OCI-LY1 (cell line): ENCODE results near the gene SEMA3G.
A peak's percentile ranks its signal among the peaks of the same experiment; 100 is the strongest.

ENCODE experiments used
- H2AFZ ChIP-seq: fragments of 200-600 bp; sonication (generic), shearing (Covaris generic); 2 replicates; pipeline ENCODE4 v1.6.0; 2014; ENCODE audit warnings: antibody characterized with exemption, mild to moderate bottlenecking, low read length
- H3F3A ChIP-seq: fragments of 200-600 bp; sonication (generic), shearing (Covaris generic); 2 replicates; pipeline ENCODE4 v1.6.0; 2014; ENCODE audit warnings: mild to moderate bottlenecking, antibody characterized with exemption, low read length, moderate library complexity; ENCODE audit not compliant: insufficient read depth
- H3K27ac ChIP-seq: fragments of 200-600 bp; sonication (generic); 2 replicates; pipeline ENCODE4 v1.5.1; 2014; ENCODE audit warnings: low read length, mixed run types, mild to moderate bottlenecking, low read depth; ENCODE audit not compliant: poor library complexity, severe bottlenecking
- H3K27me3 ChIP-seq: fragments of 200-600 bp; sonication (generic); 2 replicates; pipeline ENCODE4 v1.6.0; 2014; ENCODE audit warnings: antibody characterized with exemption, mild to moderate bottlenecking, low read length, moderate library complexity; ENCODE audit not compliant: insufficient read depth
- H3K36me3 ChIP-seq: fragments of 200-600 bp; sonication (generic); 2 replicates; pipeline ENCODE4 v1.6.1; 2014; ENCODE audit warnings: mild to moderate bottlenecking, antibody characterized with exemption, low read length, moderate library complexity, mixed read lengths; ENCODE audit not compliant: insufficient read depth
- H3K4me1 ChIP-seq: fragments of 200-600 bp; sonication (generic); 2 replicates; pipeline ENCODE4 v1.5.1; 2014; ENCODE audit warnings: mild to moderate bottlenecking, low read length, moderate library complexity; ENCODE audit not compliant: insufficient read depth, severe bottlenecking
- H3K4me2 ChIP-seq: fragments of 200-600 bp; sonication (generic), shearing (Covaris generic); 2 replicates; pipeline ENCODE4 v1.6.1; 2014; ENCODE audit warnings: low read length
- H3K4me3 ChIP-seq: fragments of 200-600 bp; sonication (generic); 2 replicates; pipeline ENCODE4 v1.5.1; 2014; ENCODE audit warnings: low read length, low read depth, mild to moderate bottlenecking, mixed read lengths; ENCODE audit not compliant: poor library complexity, severe bottlenecking
- H3K79me2 ChIP-seq: fragments of 200-600 bp; shearing (Covaris generic); 2 replicates; pipeline ENCODE4 v1.6.1; 2016; ENCODE audit warnings: mixed run types, low read length, mixed read lengths; ENCODE audit not compliant: insufficient read depth
- H3K9ac ChIP-seq: fragments of 200-600 bp; sonication (generic), shearing (Covaris generic); 2 replicates; pipeline ENCODE4 v1.6.1; 2014; ENCODE audit warnings: mild to moderate bottlenecking, low read length, mixed read lengths
- H3K9me2 ChIP-seq: fragments of 200-600 bp; sonication (generic), shearing (Covaris generic); 2 replicates; pipeline ENCODE4 v1.6.1; 2014; ENCODE audit warnings: low read depth, mild to moderate bottlenecking, low read length, mixed read lengths
- H3K9me3 ChIP-seq: fragments of 200-600 bp; shearing (Covaris generic); 2 replicates; pipeline ENCODE4 v1.6.1; 2014; ENCODE audit warnings: low read length, mixed read lengths
- H4K20me1 ChIP-seq: fragments of 200-600 bp; sonication (generic), shearing (Covaris generic); 2 replicates; pipeline ENCODE4 v1.6.0; 2016; ENCODE audit warnings: mild to moderate bottlenecking, low read length; ENCODE audit not compliant: insufficient read depth
- EZH2 ChIP-seq: fragments of 200-600 bp; sonication (generic), shearing (Covaris generic); IDR thresholded peaks from 2 replicates; pipeline ENCODE4 v1.8.0; 2017; ENCODE audit warnings: borderline replicate concordance, mixed run types, mild to moderate bottlenecking, antibody characterized with exemption, low read length, moderate library complexity, mixed read lengths
- TF ChIP-seq, protein P1 (sequence below): fragments of 200-600 bp; sonication (generic), shearing (Covaris generic); IDR thresholded peaks from 2 replicates; pipeline ENCODE4 v1.5.1; 2017; ENCODE audit warnings: mild to moderate bottlenecking, antibody characterized with exemption, low read length, moderate library complexity, mixed read lengths

Gene SEMA3G

DNA sequence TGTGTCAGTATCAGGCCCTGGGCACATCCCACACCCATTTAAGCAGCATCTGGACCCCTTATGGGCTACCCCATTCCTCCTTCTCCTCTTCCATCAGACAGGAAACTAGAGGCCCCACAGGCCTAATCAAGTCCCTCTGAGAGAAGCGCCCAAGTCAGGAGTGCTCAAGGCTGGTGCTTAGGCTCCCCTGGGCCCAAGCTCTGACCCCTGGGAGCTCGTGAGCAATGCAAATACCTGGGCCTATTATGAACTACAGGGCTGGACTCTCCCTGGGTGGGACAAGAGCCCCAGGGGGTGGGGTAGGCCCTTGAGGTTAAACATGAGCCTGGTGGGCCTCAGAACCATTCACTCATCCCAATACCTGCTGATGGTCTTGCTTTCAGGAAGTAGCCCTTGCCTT, 57.4 kb downstream of the SEMA3G start:
- H3K36me3 ChIP-seq, result no peaks in the 10 kb centered on the region
- no peaks in the 10 kb centered on the region for H3K9me2 ChIP-seq
- no peaks in the 10 kb centered on the region for H3F3A ChIP-seq
- H3K9ac ChIP-seq, result no peak overlapping the region
- H2AFZ ChIP-seq, result no peak overlapping the region
- no peak for TF ChIP-seq EZH2
- TF ChIP-seq, protein P1, sequence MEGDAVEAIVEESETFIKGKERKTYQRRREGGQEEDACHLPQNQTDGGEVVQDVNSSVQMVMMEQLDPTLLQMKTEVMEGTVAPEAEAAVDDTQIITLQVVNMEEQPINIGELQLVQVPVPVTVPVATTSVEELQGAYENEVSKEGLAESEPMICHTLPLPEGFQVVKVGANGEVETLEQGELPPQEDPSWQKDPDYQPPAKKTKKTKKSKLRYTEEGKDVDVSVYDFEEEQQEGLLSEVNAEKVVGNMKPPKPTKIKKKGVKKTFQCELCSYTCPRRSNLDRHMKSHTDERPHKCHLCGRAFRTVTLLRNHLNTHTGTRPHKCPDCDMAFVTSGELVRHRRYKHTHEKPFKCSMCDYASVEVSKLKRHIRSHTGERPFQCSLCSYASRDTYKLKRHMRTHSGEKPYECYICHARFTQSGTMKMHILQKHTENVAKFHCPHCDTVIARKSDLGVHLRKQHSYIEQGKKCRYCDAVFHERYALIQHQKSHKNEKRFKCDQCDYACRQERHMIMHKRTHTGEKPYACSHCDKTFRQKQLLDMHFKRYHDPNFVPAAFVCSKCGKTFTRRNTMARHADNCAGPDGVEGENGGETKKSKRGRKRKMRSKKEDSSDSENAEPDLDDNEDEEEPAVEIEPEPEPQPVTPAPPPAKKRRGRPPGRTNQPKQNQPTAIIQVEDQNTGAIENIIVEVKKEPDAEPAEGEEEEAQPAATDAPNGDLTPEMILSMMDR, result no peak
- H3K27me3 ChIP-seq, result 0 out of 2 replicates have a peak, but pooled peaks cover 6% of the 10 kb centered on the region
- H3K4me1 ChIP-seq, result no peaks in the 10 kb centered on the region
- no peaks in the 10 kb centered on the region for H4K20me1 ChIP-seq
- H3K4me2 ChIP-seq, result no peak overlapping the region
- no peaks in the 10 kb centered on the region for H3K9me3 ChIP-seq
- H3K79me2 ChIP-seq, result no peaks in the 10 kb centered on the region
- H3K27ac ChIP-seq, result no peak overlapping the region
- H3K4me3 ChIP-seq, result no peak overlapping the region

DNA sequence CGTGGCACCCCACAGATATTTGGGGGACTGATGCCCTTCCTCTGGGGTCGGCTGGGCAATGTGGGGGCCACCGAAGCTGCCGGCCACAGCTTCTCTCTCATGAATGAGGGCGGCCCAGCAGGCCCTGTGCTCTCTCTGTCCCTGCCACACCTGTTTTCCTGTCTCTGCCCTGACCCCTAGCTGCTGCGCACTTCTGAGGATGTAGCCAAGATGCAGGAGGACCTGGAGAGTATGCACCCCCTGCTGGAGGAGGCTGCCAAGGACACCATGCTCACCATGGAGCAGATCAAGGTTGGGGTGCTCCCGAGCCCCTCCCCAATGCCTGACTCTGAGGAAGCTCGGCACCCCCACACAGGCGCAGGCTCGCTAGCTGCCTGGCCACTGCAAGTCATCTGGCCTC, 59.7 kb downstream of the SEMA3G start:
- H3F3A ChIP-seq, result no peaks in the 10 kb centered on the region
- H3K9me2 ChIP-seq, result no peaks in the 10 kb centered on the region
- no peak for TF ChIP-seq EZH2
- TF ChIP-seq, protein P1, result peak; percentile 72
- H2AFZ ChIP-seq, result no peak overlapping the region
- H3K27me3 ChIP-seq, result 0 out of 2 replicates have a peak, but pooled peaks cover 6% of the 10 kb centered on the region
- no peak overlapping the region for H3K4me3 ChIP-seq
- no peaks in the 10 kb centered on the region for H3K4me1 ChIP-seq
- H4K20me1 ChIP-seq, result no peaks in the 10 kb centered on the region
- H3K9ac ChIP-seq, result no peak overlapping the region
- H3K4me2 ChIP-seq, result no peak overlapping the region
- no peaks in the 10 kb centered on the region for H3K79me2 ChIP-seq
- no peak overlapping the region for H3K27ac ChIP-seq
- no peaks in the 10 kb centered on the region for H3K9me3 ChIP-seq
- no peaks in the 10 kb centered on the region for H3K36me3 ChIP-seq

DNA sequence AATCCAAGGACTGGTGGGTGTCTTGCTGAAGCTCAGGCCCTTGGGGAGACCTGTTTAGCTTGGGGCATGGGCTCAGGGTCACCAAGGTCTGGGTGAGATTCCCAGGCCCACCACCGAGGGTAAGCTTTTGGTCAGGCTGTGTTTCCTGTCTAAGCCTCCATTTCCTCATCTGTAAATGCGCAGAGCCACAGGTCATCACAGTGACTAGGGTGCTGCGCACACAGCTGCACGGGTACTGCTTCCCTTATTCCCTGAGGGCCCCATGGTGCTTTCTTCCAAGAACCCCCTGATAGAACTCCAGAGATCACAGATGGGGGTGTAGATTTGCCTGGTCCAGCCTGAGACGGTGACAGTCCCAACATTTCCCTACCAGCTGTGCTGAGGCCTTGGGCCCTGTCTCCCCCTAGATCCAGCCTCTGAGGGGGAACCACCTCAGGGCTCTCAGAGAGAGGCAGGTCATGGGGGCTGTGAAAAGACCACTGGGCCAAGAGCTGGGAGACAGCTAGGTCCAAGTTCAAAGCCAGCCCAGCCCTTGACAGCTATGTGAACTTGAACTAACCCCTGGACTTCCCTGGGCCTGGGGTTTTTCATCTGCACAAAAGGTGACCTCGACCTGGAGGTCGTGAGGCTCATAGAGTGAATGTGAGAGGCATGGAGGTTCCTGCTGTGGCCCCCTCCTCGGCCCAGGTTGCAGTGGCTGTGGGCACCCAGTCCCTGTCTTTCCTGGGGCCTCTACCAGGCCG, 60.7 kb downstream of the SEMA3G start:
- H4K20me1 ChIP-seq, result no peaks in the 10 kb centered on the region
- 0 out of 2 replicates have a peak, but pooled peaks cover 6% of the 10 kb centered on the region for H3K27me3 ChIP-seq
- no peaks in the 10 kb centered on the region for H3K79me2 ChIP-seq
- no peak overlapping the region for H2AFZ ChIP-seq
- no peak overlapping the region for H3K4me3 ChIP-seq
- H3K9ac ChIP-seq, result no peak overlapping the region
- H3K36me3 ChIP-seq, result no peaks in the 10 kb centered on the region
- no peak overlapping the region for H3K27ac ChIP-seq
- H3F3A ChIP-seq, result no peaks in the 10 kb centered on the region
- no peaks in the 10 kb centered on the region for H3K9me2 ChIP-seq
- no peak overlapping the region for H3K4me2 ChIP-seq
- no peaks in the 10 kb centered on the region for H3K4me1 ChIP-seq
- TF ChIP-seq, protein P1, result no peak
- no peak for TF ChIP-seq EZH2
- H3K9me3 ChIP-seq, result no peaks in the 10 kb centered on the region
